GM23338 (cell line): Measurements from ENCODE around the gene PYGO2. TPM values are rescaled to one million over a fixed set of nuclear protein-coding genes. Genes with fewer than 3 reads are reported as not detected.
A peak's percentile ranks its signal among the peaks of the same experiment; 100 is the strongest.

Experiments
- ATAC-seq: fragments of 200-7000 bp; cut with Tn5 transposase; 3 replicates; pipeline ENCODE4 v1.9.1; 2020
- DNase-seq: peaks from one replicate; pipeline ENCODE4 v3.0.0-alpha.2; 2015; ENCODE audit warnings: low spot score
- H2AFZ ChIP-seq: fragments of 200-600 bp; sonication (generic); 2 replicates; pipeline ENCODE4 v1.8.0; 2016; ENCODE audit warnings: antibody characterized with exemption, mild to moderate bottlenecking, moderate library complexity
- H3F3A ChIP-seq: fragments of 200-600 bp; sonication (generic); replicated peaks from 2 replicates; pipeline ENCODE4 v1.8.0; 2017; ENCODE audit warnings: antibody characterized with exemption, mixed run types, low read depth
- H3K27ac ChIP-seq: fragments of 200-600 bp; sonication (generic); 2 replicates; pipeline ENCODE4 v1.6.1; 2016; ENCODE audit warnings: low read depth
- H3K27me3 ChIP-seq: fragments of 200-600 bp; sonication (generic); 2 replicates; pipeline ENCODE4 v1.8.0; 2016; ENCODE audit warnings: mild to moderate bottlenecking, mixed run types, moderate library complexity; ENCODE audit not compliant: insufficient read depth
- H3K36me3 ChIP-seq: fragments of 200-600 bp; sonication (generic); 2 replicates; pipeline ENCODE4 v1.8.0; 2016; ENCODE audit warnings: mild to moderate bottlenecking; ENCODE audit not compliant: insufficient read depth
- H3K4me1 ChIP-seq: fragments of 200-600 bp; sonication (generic); 2 replicates; pipeline ENCODE4 v1.8.0; 2016; ENCODE audit warnings: mild to moderate bottlenecking, moderate library complexity; ENCODE audit not compliant: insufficient read depth
- H3K4me2 ChIP-seq: fragments of 200-600 bp; sonication (generic); 2 replicates; pipeline ENCODE4 v1.7.1; 2017; ENCODE audit warnings: mixed run types
- H3K4me3 ChIP-seq: fragments of 200-600 bp; sonication (generic); 2 replicates; pipeline ENCODE4 v1.6.1; 2016; ENCODE audit warnings: mixed run types
- H3K79me2 ChIP-seq: fragments of 200-600 bp; sonication (generic); replicated peaks from 2 replicates; pipeline ENCODE4 v1.8.0; 2017; ENCODE audit warnings: mild to moderate bottlenecking; ENCODE audit not compliant: insufficient read depth
- H3K9me2 ChIP-seq: fragments of 200-600 bp; sonication (generic); 2 replicates; pipeline ENCODE4 v1.8.0; 2017; ENCODE audit not compliant: insufficient read depth
- H4K20me1 ChIP-seq: fragments of 200-600 bp; sonication (generic); replicated peaks from 2 replicates; pipeline ENCODE4 v1.8.0; 2017; ENCODE audit warnings: mild to moderate bottlenecking; ENCODE audit not compliant: insufficient read depth
- H3K27ac Mint-ChIP-seq: 2 replicates; pipeline ENCODE4 v1.8.0; 2020; ENCODE audit warnings: inconsistent platforms, mild to moderate bottlenecking, moderate library complexity, mixed read lengths
- H3K27me3 Mint-ChIP-seq: 3 replicates; pipeline ENCODE4 v1.8.0; 2022; ENCODE audit warnings: low read depth, mild to moderate bottlenecking, moderate library complexity, mixed read lengths, inconsistent platforms; ENCODE audit not compliant: insufficient read depth, poor library complexity
- H3K36me3 Mint-ChIP-seq: 3 replicates; pipeline ENCODE4 v1.8.0; 2021; ENCODE audit warnings: low read depth, mild to moderate bottlenecking, inconsistent platforms, moderate library complexity, mixed read lengths
- H3K4me1 Mint-ChIP-seq: 3 replicates; pipeline ENCODE4 v1.8.0; 2020; ENCODE audit warnings: mild to moderate bottlenecking, inconsistent platforms, mixed read lengths
- H3K4me3 Mint-ChIP-seq: 3 replicates; pipeline ENCODE4 v1.8.0; 2021; ENCODE audit warnings: moderate library complexity, mild to moderate bottlenecking, inconsistent platforms, mixed read lengths
- H3K9me3 Mint-ChIP-seq: 3 replicates; pipeline ENCODE4 v1.8.0; 2020; ENCODE audit warnings: moderate library complexity, mild to moderate bottlenecking, inconsistent platforms, mixed read lengths
- CREB1 ChIP-seq: fragments of 250-450 bp; sonication (Bioruptor Pico); IDR thresholded peaks from 2 replicates; pipeline ENCODE4 v1.5.0; 2020; ENCODE audit warnings: low read depth, mild to moderate bottlenecking, moderate library complexity
- CTCF ChIP-seq, 2 experiments: fragments of 200-600 bp in 1 of 2; sonication (generic) in 1 of 2; conservative IDR thresholded peaks; 2 replicates each; pipeline versions ENCODE4 v1.5.1 to v1.6.1; 2016 to 2017; ENCODE audit warnings: antibody characterized with exemption in 2 of 2, low read depth in 2 of 2, mild to moderate bottlenecking in 2 of 2, moderate library complexity in 1 of 2
- ETS1 ChIP-seq: IDR thresholded peaks from 2 replicates; pipeline ENCODE4 v1.6.1; 2016; ENCODE audit warnings: antibody characterized with exemption
- EZH2 ChIP-seq: fragments of 200-600 bp; sonication (generic); IDR thresholded peaks from one replicate; pipeline ENCODE4 v1.8.0; 2017; ENCODE audit warnings: antibody characterized with exemption, mild to moderate bottlenecking, low read depth; ENCODE audit not compliant: unreplicated experiment
- EZH2phosphoT487 ChIP-seq: fragments of 200-600 bp; sonication (generic); IDR thresholded peaks from one replicate; pipeline ENCODE4 v1.8.1; 2018; ENCODE audit warnings: antibody characterized with exemption; ENCODE audit not compliant: unreplicated experiment
- JUNB ChIP-seq: IDR thresholded peaks from one replicate; pipeline ENCODE4 v1.6.1; 2016; ENCODE audit warnings: antibody characterized with exemption; ENCODE audit not compliant: unreplicated experiment
- NANOG ChIP-seq: IDR thresholded peaks from 2 replicates; pipeline ENCODE4 v1.6.1; 2016; ENCODE audit warnings: antibody characterized with exemption, borderline replicate concordance
- POLR2AphosphoS5 ChIP-seq: IDR thresholded peaks from 2 replicates; pipeline ENCODE4 v1.6.1; 2016; ENCODE audit warnings: antibody characterized with exemption, low read depth
- STAT1 ChIP-seq: IDR thresholded peaks from one replicate; pipeline ENCODE4 v1.6.1; 2016; ENCODE audit warnings: antibody characterized with exemption; ENCODE audit not compliant: unreplicated experiment
- ZNF114 ChIP-seq: fragments of 250-450 bp; sonication (Bioruptor Pico); IDR thresholded peaks from 2 replicates; pipeline ENCODE4 v1.5.0; 2020; ENCODE audit warnings: mild to moderate bottlenecking, moderate library complexity
- ZNF331 ChIP-seq: fragments of 250-450 bp; sonication (Bioruptor Pico); IDR thresholded peaks from 2 replicates; pipeline ENCODE4 v1.5.0; 2020; ENCODE audit warnings: low read depth, mild to moderate bottlenecking, moderate library complexity
- ZNF462 ChIP-seq: fragments of 250-450 bp; sonication (Bioruptor Pico); IDR thresholded peaks from 2 replicates; pipeline ENCODE4 v1.5.0; 2020; ENCODE audit warnings: mild to moderate bottlenecking, moderate library complexity
- polyA plus RNA-seq: library from polyadenylated mRNA; unstranded; fragments of >200 nt; fragmentation: Nextera tagmentation; extraction: Ambion mirVana; gene quantifications from 2 replicates; pipeline ENCODE4 v1.2.1, GENCODE V29; 2016
- total RNA-seq: library from RNA; depleted of rRNA; stranded (reverse); fragments of >200 nt; shearing (Covaris generic); gene quantifications from 2 replicates; pipeline ENCODE4 v1.2.3, GENCODE V29; 2014
- TF ChIP-seq, protein P1 (sequence below): IDR thresholded peaks from one replicate; pipeline ENCODE4 v1.6.1; 2018; ENCODE audit warnings: antibody characterized with exemption; ENCODE audit not compliant: unreplicated experiment

Gene PYGO2
- total and polyA plus RNA-seq, 2 experiments from 2014 or later = 11.0 to 29.0 TPM

GRCh38 chr1:155009221-155009711 is 47.7 kb upstream of the PYGO2 start:
- Histone ChIP-seq H4K20me1 (peaks cover 7% of the 10 kb centered on the region), H3K36me3 (no peaks in the 10 kb centered on the region), H3K9me2 (no peaks in the 10 kb centered on the region), H3K4me3 (0 out of 2 replicates have a peak overlapping the region, but pooled peaks have one; percentile 26), H3K4me1 (peaks cover 52% of the 10 kb centered on the region), H2AFZ (no peak overlapping the region), H3K79me2 (peaks cover 42% of the 10 kb centered on the region), H3K27ac (no peak overlapping the region), H3F3A (peaks cover 5% of the 10 kb centered on the region; the same call in 1 of the 2 replicates), H3K27me3 (no peaks in the 10 kb centered on the region), H3K4me2 (peak overlapping the region; percentile 72)
- Mint-ChIP-seq H3K27me3 (peaks cover 20% of the 10 kb centered on the region), H3K27ac (no peak overlapping the region), H3K4me1 (peaks cover 72% of the 10 kb centered on the region), H3K36me3 (peaks cover 18% of the 10 kb centered on the region), H3K4me3 (peak overlapping the region; percentile 48; the same call in 1 of the 3 replicates), H3K9me3 (no peaks in the 10 kb centered on the region)
- TF ChIP-seq ZNF114 (CRISPR knock-in tag) (no peak), POLR2AphosphoS5 (no peak), EZH2 (no peak), STAT1 (no peak), CREB1 (CRISPR knock-in tag) (no peak), NANOG (no peak), ZNF331 (CRISPR knock-in tag) (no peak), CTCF (conservative IDR thresholded peaks at IDR 0.05; ENCODE audit: low read depth in 2 of 2) (no peak), JUNB (no peak), ZNF462 (CRISPR knock-in tag) (no peak), ETS1 (no peak), EZH2phosphoT487 (no peak)
- TF ChIP-seq, protein P1, sequence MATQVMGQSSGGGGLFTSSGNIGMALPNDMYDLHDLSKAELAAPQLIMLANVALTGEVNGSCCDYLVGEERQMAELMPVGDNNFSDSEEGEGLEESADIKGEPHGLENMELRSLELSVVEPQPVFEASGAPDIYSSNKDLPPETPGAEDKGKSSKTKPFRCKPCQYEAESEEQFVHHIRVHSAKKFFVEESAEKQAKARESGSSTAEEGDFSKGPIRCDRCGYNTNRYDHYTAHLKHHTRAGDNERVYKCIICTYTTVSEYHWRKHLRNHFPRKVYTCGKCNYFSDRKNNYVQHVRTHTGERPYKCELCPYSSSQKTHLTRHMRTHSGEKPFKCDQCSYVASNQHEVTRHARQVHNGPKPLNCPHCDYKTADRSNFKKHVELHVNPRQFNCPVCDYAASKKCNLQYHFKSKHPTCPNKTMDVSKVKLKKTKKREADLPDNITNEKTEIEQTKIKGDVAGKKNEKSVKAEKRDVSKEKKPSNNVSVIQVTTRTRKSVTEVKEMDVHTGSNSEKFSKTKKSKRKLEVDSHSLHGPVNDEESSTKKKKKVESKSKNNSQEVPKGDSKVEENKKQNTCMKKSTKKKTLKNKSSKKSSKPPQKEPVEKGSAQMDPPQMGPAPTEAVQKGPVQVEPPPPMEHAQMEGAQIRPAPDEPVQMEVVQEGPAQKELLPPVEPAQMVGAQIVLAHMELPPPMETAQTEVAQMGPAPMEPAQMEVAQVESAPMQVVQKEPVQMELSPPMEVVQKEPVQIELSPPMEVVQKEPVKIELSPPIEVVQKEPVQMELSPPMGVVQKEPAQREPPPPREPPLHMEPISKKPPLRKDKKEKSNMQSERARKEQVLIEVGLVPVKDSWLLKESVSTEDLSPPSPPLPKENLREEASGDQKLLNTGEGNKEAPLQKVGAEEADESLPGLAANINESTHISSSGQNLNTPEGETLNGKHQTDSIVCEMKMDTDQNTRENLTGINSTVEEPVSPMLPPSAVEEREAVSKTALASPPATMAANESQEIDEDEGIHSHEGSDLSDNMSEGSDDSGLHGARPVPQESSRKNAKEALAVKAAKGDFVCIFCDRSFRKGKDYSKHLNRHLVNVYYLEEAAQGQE = no peak
- DNase-seq (no peak), ATAC-seq (no peak)
